HG02938 (cell line): Measurements from ENCODE around the gene PAQR4.

ENCODE experiments used
- ATAC-seq: cut with Tn5 transposase; IDR thresholded peaks from one replicate; pipeline ENCODE4 v1.9.1; 2021; ENCODE audit warnings: mild to moderate bottlenecking, moderate library complexity; ENCODE audit not compliant: unreplicated experiment

PAQR4 gene

GRCh38 chr16:2977440-2977839, 8.3 kb downstream of the PAQR4 start:
- ATAC-seq = no peak

- ATAC-seq = peak; percentile 12
Observed at GRCh38 chr16:2979669-2980226, 10.6 kb downstream of the PAQR4 start.

- ATAC-seq = peak; percentile 55
Observed at GRCh38 chr16:2980227-2981176, 11.4 kb downstream of the PAQR4 start, which contains the start of gene PKMYT1. Gene PKMYT1 (minus strand): TSS chr16:2980446. CDS start chr16:2979657, 789 bp downstream.

- no peak for ATAC-seq
Observed at GRCh38 chr16:2981177-2981898, 12.2 kb downstream of the PAQR4 start.

GRCh38 chr16:2981899-2982250, 12.7 kb downstream of the PAQR4 start:
- ATAC-seq = no peak

- ATAC-seq = no peak
Observed at GRCh38 chr16:2982402-2982801, 13.3 kb downstream of the PAQR4 start.

- ATAC-seq = no peak
Observed at GRCh38 chr16:2983706-2984136, 14.6 kb downstream of the PAQR4 start.

GRCh38 chr16:2985462-2985861, 16.3 kb downstream of the PAQR4 start:
- ATAC-seq = no peak

GRCh38 chr16:2985893-2986355, 16.8 kb downstream of the PAQR4 start:
- ATAC-seq = no peak

- ATAC-seq = no peak
Observed at GRCh38 chr16:2986623-2987188, 17.6 kb downstream of the PAQR4 start.

- ATAC-seq = no peak
Observed at GRCh38 chr16:2987286-2987685, 18.1 kb downstream of the PAQR4 start.

GRCh38 chr16:2987833-2988232, 18.7 kb downstream of the PAQR4 start:
- ATAC-seq = no peak

GRCh38 chr16:2988590-2989099, 19.5 kb downstream of the PAQR4 start:
- ATAC-seq = no peak

GRCh38 chr16:2990891-2991290, 21.7 kb downstream of the PAQR4 start:
- no peak for ATAC-seq

- no peak for ATAC-seq
Observed at GRCh38 chr16:2991566-2992261, 22.6 kb downstream of the PAQR4 start.

- ATAC-seq = no peak
Observed at GRCh38 chr16:2992383-2993081, 23.4 kb downstream of the PAQR4 start.

- ATAC-seq = no peak
Observed at GRCh38 chr16:2996298-2996697, 27.1 kb downstream of the PAQR4 start.

- ATAC-seq = no peak
Observed at GRCh38 chr16:2999929-3000328, 30.8 kb downstream of the PAQR4 start.

- no peak for ATAC-seq
Observed at GRCh38 chr16:3000540-3000939, 31.4 kb downstream of the PAQR4 start.

- ATAC-seq = no peak
Observed at GRCh38 chr16:3001316-3001715, 32.2 kb downstream of the PAQR4 start.
